ENCODE data around the gene KRTAP16-1. TPM values are rescaled to one million over a fixed set of nuclear protein-coding genes. Genes with fewer than 3 reads are reported as not detected.

KRTAP16-1 gene
- total RNA-seq, 1 donor from 2014 or later = not detected

DNA sequence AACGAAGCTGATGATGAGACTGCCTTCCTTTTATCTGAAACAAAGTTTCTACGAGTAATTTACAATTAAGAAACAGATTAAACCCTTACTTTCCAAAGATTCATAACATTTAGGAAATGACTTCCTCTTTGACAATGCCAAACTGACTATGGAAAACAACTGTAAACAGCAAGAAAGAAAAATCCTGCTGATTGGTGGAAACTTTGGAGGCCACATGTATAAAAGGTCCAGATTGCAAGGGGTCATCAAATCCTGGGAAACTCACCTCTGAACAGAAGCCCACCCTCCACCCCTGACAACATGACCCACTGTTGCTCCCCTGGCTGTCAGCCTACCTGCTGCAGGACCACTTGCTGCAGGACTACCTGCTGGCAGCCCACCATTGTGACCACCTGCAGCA is 44.0 kb downstream of the KRTAP16-1 start, which contains the start of gene KRTAP9-6:
Gene KRTAP9-6 (plus strand): TSS at position 301 of the 400 bp plus-strand sequence. CDS start 0 bp downstream, at position 301.
- H3K9me3 Mint-ChIP-seq = no peaks in the 10 kb centered on the region
- H3K4me1 Mint-ChIP-seq = no peaks in the 10 kb centered on the region
- no peaks in the 10 kb centered on the region for H3K36me3 Mint-ChIP-seq (ENCODE audit: low read depth)
- H3K27ac Mint-ChIP-seq = no peak within 1 kb of the TSS
- peaks cover 20% of the 10 kb centered on the region for H3K27me3 Mint-ChIP-seq
- H3K4me3 Mint-ChIP-seq = no peak within 1 kb of the TSS
- intact Hi-C loops (cut with micrococcal nuclease) = no loop called here
- peak; percentile 21 for DNase-seq

DNA sequence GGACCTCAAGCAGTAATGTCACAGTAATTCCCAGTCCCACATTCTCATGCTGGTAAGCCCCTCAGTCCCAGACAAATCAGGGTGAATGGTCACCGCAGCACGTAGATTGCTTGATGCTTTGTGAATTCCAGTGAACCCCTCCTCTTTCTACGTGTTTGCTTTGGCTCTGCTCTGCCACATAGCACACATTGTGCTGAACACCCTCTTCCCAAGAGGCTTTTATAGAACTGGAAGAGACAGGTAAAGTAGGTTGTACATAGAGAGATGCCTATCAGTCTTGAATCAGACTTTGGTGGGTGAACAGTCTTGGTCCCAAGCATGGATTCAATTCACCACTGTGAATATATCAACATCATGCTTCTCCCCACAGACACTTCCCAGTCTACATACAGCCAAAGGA is 44.5 kb downstream of the KRTAP16-1 start:
- H3K9me3 Mint-ChIP-seq = no peaks in the 10 kb centered on the region

DNA sequence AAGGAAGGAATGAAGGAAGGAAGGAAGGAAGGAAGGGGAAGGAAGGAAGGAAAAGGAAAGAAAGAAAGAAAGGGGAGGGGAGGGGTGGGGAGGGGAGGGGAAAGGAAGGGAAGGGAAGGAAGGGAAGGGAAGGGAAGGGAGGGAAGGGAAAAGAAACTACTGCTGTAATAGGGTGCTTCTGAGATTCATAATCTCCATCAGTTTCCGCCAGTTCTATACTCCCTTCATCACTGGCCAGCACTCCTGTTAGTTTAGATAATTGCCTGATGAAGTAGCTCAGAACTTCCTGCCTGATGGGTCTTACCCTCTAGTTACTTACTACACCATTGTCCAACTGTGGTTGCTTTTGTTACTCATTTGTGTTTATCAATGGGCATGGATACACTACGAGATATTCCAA is 45.9 kb downstream of the KRTAP16-1 start:
- Mint-ChIP-seq H3K27me3 (peaks cover 26% of the 10 kb centered on the region), H3K36me3 (ENCODE audit: low read depth) (no peaks in the 10 kb centered on the region), H3K27ac (no peak overlapping the region), H3K4me1 (no peaks in the 10 kb centered on the region), H3K4me3 (no peak overlapping the region), H3K9me3 (no peaks in the 10 kb centered on the region)
- intact Hi-C loops (cut with micrococcal nuclease) = no loop called here
- peak; percentile 34 for DNase-seq

More for the DNA sequence above, 44.5 kb downstream of the KRTAP16-1 start:
- Mint-ChIP-seq H3K4me1 (no peaks in the 10 kb centered on the region), H3K4me3 (no peak overlapping the region), H3K36me3 (ENCODE audit: low read depth) (no peaks in the 10 kb centered on the region), H3K27ac (no peak overlapping the region), H3K27me3 (peaks cover 20% of the 10 kb centered on the region)
- peak; percentile 34 for DNase-seq
- intact Hi-C loops (cut with micrococcal nuclease) = no loop called here

DNA sequence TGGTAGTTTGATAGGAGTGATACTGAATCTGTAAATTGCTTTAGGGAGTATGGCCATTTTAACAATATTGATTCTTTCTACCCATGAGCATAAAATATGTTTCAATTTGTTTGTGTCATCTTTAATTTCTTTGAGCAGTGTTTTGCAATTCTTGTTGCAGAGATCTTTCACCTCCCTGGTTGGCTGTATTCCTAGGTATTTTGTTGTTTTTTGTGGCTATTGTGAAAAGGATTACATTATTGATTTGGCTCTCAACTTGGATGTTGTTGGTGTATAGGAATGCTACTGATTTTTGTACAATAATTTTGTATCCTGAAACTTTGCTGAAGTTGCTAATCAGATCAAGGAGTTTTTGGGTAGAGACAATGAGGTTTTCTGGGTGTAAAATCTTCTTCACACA is 50.7 kb downstream of the KRTAP16-1 start:
- H3K9me3 Mint-ChIP-seq = no peaks in the 10 kb centered on the region
- no peak for DNase-seq
- no peaks in the 10 kb centered on the region for H3K36me3 Mint-ChIP-seq (ENCODE audit: low read depth)
- H3K4me1 Mint-ChIP-seq = no peaks in the 10 kb centered on the region
- H3K27ac Mint-ChIP-seq = no peak overlapping the region
- no peak overlapping the region for H3K4me3 Mint-ChIP-seq
- intact Hi-C loops (cut with micrococcal nuclease) = loop anchor here (5.0 kb wide), 1 partner anchor 39 kb away; no protein-coding TSS in a partner anchor
- peaks cover 33% of the 10 kb centered on the region for H3K27me3 Mint-ChIP-seq

Other genes starting within 250 kb of the KRTAP16-1 start
- gene KRTAP2-3, start 249.2 kb downstream of the KRTAP16-1 start, total RNA-seq = not detected in 2 replicates
- gene KRTAP2-4, start 243.4 kb downstream of the KRTAP16-1 start, total RNA-seq = not detected in 2 replicates
- gene KRTAP4-7, start 225.2 kb downstream of the KRTAP16-1 start, total RNA-seq = not detected in 2 replicates
- gene KRTAP4-8, start 211.2 kb downstream of the KRTAP16-1 start, total RNA-seq = not detected in 2 replicates
- not detected in 2 replicates for gene KRTAP4-16, start 207.1 kb downstream of the KRTAP16-1 start, total RNA-seq
- gene KRTAP4-9, start 203.9 kb downstream of the KRTAP16-1 start, total RNA-seq = not detected in 2 replicates
- not detected in 2 replicates for gene KRTAP4-11, start 190.9 kb downstream of the KRTAP16-1 start, total RNA-seq
- gene KRTAP4-12, start 185.1 kb downstream of the KRTAP16-1 start, total RNA-seq = not detected in 2 replicates
- gene KRTAP4-6, start 168.8 kb downstream of the KRTAP16-1 start, total RNA-seq = not detected in 2 replicates
- not detected in 2 replicates for gene KRTAP4-5, start 159.5 kb downstream of the KRTAP16-1 start, total RNA-seq
- gene KRTAP4-4, start 148.6 kb downstream of the KRTAP16-1 start, total RNA-seq = not detected in 2 replicates
- gene KRTAP4-3, start 141.1 kb downstream of the KRTAP16-1 start, total RNA-seq = not detected in 2 replicates
- gene KRTAP4-2, start 131.1 kb downstream of the KRTAP16-1 start, total RNA-seq = not detected in 2 replicates
- not detected in 2 replicates for gene KRTAP4-1, start 124.4 kb downstream of the KRTAP16-1 start, total RNA-seq
- not detected in 2 replicates for gene KRTAP9-1, start 119.4 kb downstream of the KRTAP16-1 start, total RNA-seq
- gene KRTAP9-2, start 82.7 kb downstream of the KRTAP16-1 start, total RNA-seq = not detected in 2 replicates
- not detected in 2 replicates for gene KRTAP9-3, start 76.9 kb downstream of the KRTAP16-1 start, total RNA-seq
- gene KRTAP9-8, start 71.3 kb downstream of the KRTAP16-1 start, total RNA-seq = not detected in 2 replicates
- gene KRTAP9-4, start 59.6 kb downstream of the KRTAP16-1 start, total RNA-seq = not detected in 2 replicates
- not detected in 2 replicates for gene KRTAP9-9, start 53.9 kb downstream of the KRTAP16-1 start, total RNA-seq
- not detected in 2 replicates for gene KRTAP9-6, start 43.9 kb downstream of the KRTAP16-1 start, total RNA-seq
- not detected in 2 replicates for gene KRTAP9-7, start 33.6 kb downstream of the KRTAP16-1 start, total RNA-seq
- not detected in 2 replicates for gene KRTAP29-1, start 6.5 kb downstream of the KRTAP16-1 start, total RNA-seq
- not detected in 2 replicates for gene KRTAP17-1, start 6.4 kb upstream of the KRTAP16-1 start, total RNA-seq
- not detected in 2 replicates for gene KRT33A, start 41.5 kb upstream of the KRTAP16-1 start, total RNA-seq
- gene KRT33B, start 60.5 kb upstream of the KRTAP16-1 start, total RNA-seq = not detected in 2 replicates
- gene KRT34, start 73.0 kb upstream of the KRTAP16-1 start, total RNA-seq = not detected in 2 replicates
- gene KRT31, start 88.3 kb upstream of the KRTAP16-1 start, total RNA-seq = not detected in 2 replicates
- not detected in 2 replicates for gene KRT37, start 115.3 kb upstream of the KRTAP16-1 start, total RNA-seq
- not detected in 2 replicates for gene KRT38, start 131.7 kb upstream of the KRTAP16-1 start, total RNA-seq
- gene KRT32, start 158.1 kb upstream of the KRTAP16-1 start, total RNA-seq = not detected in 2 replicates
- gene KRT35, start 171.8 kb upstream of the KRTAP16-1 start, total RNA-seq = not detected in 2 replicates
- not detected in 2 replicates for gene KRT36, start 180.6 kb upstream of the KRTAP16-1 start, total RNA-seq
- not detected in 2 replicates for gene KRT13, start 196.3 kb upstream of the KRTAP16-1 start, total RNA-seq
- not detected in 2 replicates for gene KRT15, start 209.6 kb upstream of the KRTAP16-1 start, total RNA-seq
- not detected in 2 replicates for gene KRT19, start 219.0 kb upstream of the KRTAP16-1 start, total RNA-seq